Naive thymus-derived CD4-positive, alpha-beta T cell (primary cell): ENCODE results near the gene UTS2. TPM values are rescaled to one million over a fixed set of nuclear protein-coding genes. Genes with fewer than 3 reads are reported as not detected.

Source experiments
- ATAC-seq: fragments of 150-1000 bp; cut with Tn5 transposase; 2 replicates; pipeline ENCODE4 v1.10.0; 2021; ENCODE audit warnings: mild to moderate bottlenecking, moderate library complexity
- CTCF ChIA-PET: fragments of 350-600 bp; sonication (Branson Sonifier 250); formaldehyde crosslinking; loops from one replicate; lab custom pipeline; 2021; ENCODE audit warnings: antibody characterized with exemption; lab: Charles Lee
- POLR2A ChIA-PET: fragments of 350-600 bp; sonication (Branson Sonifier 250); formaldehyde crosslinking; loops from one replicate; lab custom pipeline; 2021; ENCODE audit warnings: antibody characterized with exemption, inconsistent platforms; lab: Charles Lee
- DNase-seq, 9 donors: peaks; one replicate each; pipeline versions ENCODE4 v3.0.0 to v3.0.0-alpha.2; 2020 to 2022; ENCODE audit warnings: mixed read lengths in 1 of 9
- H3K27ac ChIP-seq: one replicate; pipeline ENCODE4 v1.7.0; 2013; ENCODE audit warnings: mild to moderate bottlenecking, low read depth, low read length, moderate library complexity
- H3K27me3 ChIP-seq, 2 donors: one replicate each; pipeline ENCODE4 v1.7.0; 2013; ENCODE audit warnings: low read length in 2 of 2, mild to moderate bottlenecking in 2 of 2, moderate library complexity in 2 of 2; ENCODE audit not compliant: control insufficient read depth in 2 of 2, insufficient read depth in 2 of 2
- H3K36me3 ChIP-seq, 3 experiments: 1 replicate in 2 of 3; 2 replicates in 1 of 3; pipeline ENCODE4 v1.7.0; 2013; ENCODE audit warnings: low read length in 3 of 3, mild to moderate bottlenecking in 3 of 3, moderate library complexity in 1 of 3; ENCODE audit not compliant: insufficient read depth in 3 of 3, control insufficient read depth in 2 of 3
- H3K4me1 ChIP-seq, 2 donors: one replicate each; pipeline ENCODE4 v1.7.0; 2013; ENCODE audit warnings: low read length in 2 of 2, mild to moderate bottlenecking in 2 of 2, moderate library complexity in 1 of 2; ENCODE audit not compliant: control insufficient read depth in 2 of 2, insufficient read depth in 2 of 2
- H3K4me3 ChIP-seq: 2 replicates; pipeline ENCODE4 v1.7.0; 2013; ENCODE audit warnings: mild to moderate bottlenecking, low read length
- H3K9me3 ChIP-seq, 3 experiments: 1 replicate in 2 of 3; 2 replicates in 1 of 3; pipeline ENCODE4 v1.7.0; 2013; ENCODE audit warnings: low read length in 3 of 3; ENCODE audit not compliant: control insufficient read depth in 2 of 3
- H3K27ac Mint-ChIP-seq, 9 donors: one replicate each; pipeline ENCODE4 v1.8.0; 2020 to 2022; ENCODE audit warnings: mixed read lengths in 9 of 9, mild to moderate bottlenecking in 8 of 9, moderate library complexity in 5 of 9, inconsistent platforms in 2 of 9
- H3K27me3 Mint-ChIP-seq, 5 donors: one replicate each; pipeline ENCODE4 v1.8.0; 2021 to 2022; ENCODE audit warnings: mixed read lengths in 5 of 5, mild to moderate bottlenecking in 1 of 5
- H3K36me3 Mint-ChIP-seq, 5 donors: one replicate each; pipeline ENCODE4 v1.8.0; 2020 to 2022; ENCODE audit warnings: mixed read lengths in 5 of 5, mild to moderate bottlenecking in 3 of 5, inconsistent platforms in 1 of 5
- H3K4me1 Mint-ChIP-seq, 7 donors: one replicate each; pipeline ENCODE4 v1.8.0; 2020 to 2022; ENCODE audit warnings: mixed read lengths in 7 of 7, mild to moderate bottlenecking in 3 of 7, inconsistent platforms in 1 of 7
- H3K4me3 Mint-ChIP-seq, 10 donors: one replicate each; pipeline ENCODE4 v1.8.0; 2020 to 2022; ENCODE audit warnings: mild to moderate bottlenecking in 10 of 10, mixed read lengths in 10 of 10, moderate library complexity in 6 of 10, inconsistent platforms in 2 of 10
- H3K9me3 Mint-ChIP-seq, 11 donors: one replicate each; pipeline ENCODE4 v1.8.0; 2020 to 2022; ENCODE audit warnings: mixed read lengths in 11 of 11, mild to moderate bottlenecking in 4 of 11, inconsistent platforms in 1 of 11, moderate library complexity in 1 of 11
- intact Hi-C, 2 donors: fragments of 100-400 bp; cut with micrococcal nuclease; formaldehyde crosslinking; loops; one replicate each; pipeline ENCODE4 v1.15.1; 2023
- polyA plus RNA-seq, 2 donors: library from polyadenylated mRNA; unstranded; fragments of 300-500 nt; fragmentation: Illumina TruSeq; gene quantifications; one replicate each; pipeline ENCODE4 v1.2.3, GENCODE V29; 2021
- total RNA-seq, 6 experiments: library from RNA in 5 of 6; stranded (reverse) in 5 of 6; gene quantifications; 1 replicate in 5 of 6; 2 replicates in 1 of 6; pipeline ENCODE4 v1.2.3 and lab custom pipeline; 2021 to 2026

The UTS2 gene
- total and polyA plus RNA-seq, 7 experiments from 2014 or later, result 0.39 TPM; not detected in 6

DNA sequence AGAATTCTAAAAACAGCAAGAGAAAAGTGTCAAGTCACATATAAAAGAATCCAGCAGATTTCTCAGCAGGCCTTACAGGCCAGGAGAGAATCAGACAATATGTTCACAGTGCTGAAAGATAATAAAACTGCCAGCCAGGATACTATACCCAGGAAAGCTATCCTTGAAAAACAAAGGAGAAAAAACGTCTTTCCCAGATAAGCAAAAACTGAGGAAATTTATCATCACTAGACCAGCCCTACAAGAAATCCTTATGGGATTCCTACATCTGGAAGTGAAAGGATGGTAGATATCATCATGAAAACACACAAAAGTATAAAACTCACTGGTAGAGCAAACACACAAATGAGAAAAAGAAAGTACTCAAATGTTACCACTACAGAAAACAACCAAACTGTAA, 25.2 kb upstream of the UTS2 start:
- ATAC-seq (no peak), DNase-seq (no peak)
- Mint-ChIP-seq H3K27ac (no peak overlapping the region), H3K4me1 (peaks cover 0 to 5% (median 0%) of the 10 kb centered on the region in 7 donors), H3K9me3 (peaks cover 0 to 29% (median 12%) of the 10 kb centered on the region in 11 donors), H3K36me3 (peaks cover 0 to 5% (median 3%) of the 10 kb centered on the region in 5 donors), H3K27me3 (peaks cover 4 to 15% (median 8%) of the 10 kb centered on the region in 5 donors), H3K4me3 (no peak overlapping the region)
- Histone ChIP-seq H3K27me3 (no peaks in the 10 kb centered on the region), H3K27ac (no peak overlapping the region), H3K9me3 (no peaks in the 10 kb centered on the region), H3K36me3 (no peaks in the 10 kb centered on the region), H3K4me1 (no peaks in the 10 kb centered on the region), H3K4me3 (no peak overlapping the region)
- ChIA-PET CTCF (interaction anchor here (0.6 kb wide), 2 partner anchors 128 to 1020 kb away, joined by 3 to 8 read pairs; no protein-coding TSS in a partner anchor), POLR2A (no interaction called here)
- intact Hi-C loops, result no loop called here

DNA sequence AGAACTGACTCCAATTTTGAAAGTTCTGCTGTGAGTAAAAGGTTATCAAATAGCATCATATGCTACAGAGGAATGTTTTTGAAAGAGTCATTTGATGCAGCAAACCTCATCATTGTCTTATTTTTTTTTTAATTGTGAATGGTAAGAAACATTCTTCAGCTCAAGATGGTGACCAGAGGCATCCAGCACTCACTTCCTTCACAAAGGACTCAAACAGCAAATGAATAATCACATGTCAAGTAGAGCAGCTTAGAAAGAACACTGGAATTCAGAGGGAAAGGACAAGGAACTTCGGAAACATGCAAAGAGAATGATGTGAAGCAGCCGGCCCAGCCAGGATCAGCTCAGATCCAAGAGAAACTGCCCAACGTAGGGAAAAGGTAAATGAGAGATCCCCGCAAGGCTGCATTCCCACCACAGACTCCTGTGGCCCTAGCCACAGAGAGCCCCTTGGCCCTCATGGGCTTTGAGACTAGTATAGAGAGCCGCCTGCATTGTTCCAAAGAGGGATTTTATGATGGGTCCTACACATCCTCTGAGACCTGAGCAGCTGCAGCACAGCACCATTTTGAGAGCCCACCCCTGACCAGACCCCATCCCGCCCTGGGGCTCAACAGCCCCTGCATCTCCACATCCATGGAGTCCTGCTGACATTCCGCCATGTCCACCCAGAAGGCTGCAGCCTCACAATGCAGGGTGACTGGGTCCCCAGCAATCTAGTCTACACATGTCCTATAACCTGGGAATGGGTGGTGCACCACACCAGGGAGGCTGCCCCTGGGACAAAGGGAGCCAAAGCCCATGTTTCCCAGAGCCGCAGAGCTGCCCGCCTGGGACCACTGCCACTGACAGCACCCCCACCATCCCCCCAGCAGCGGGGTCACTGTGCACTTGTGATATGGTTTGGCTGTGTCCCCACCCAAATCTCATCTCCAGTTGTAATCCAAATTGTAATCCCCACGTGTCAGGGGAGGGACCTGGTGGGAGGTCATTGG, 21.2 kb upstream of the UTS2 start:
- peaks cover 4 to 15% (median 5%) of the 10 kb centered on the region in 5 donors for H3K27me3 Mint-ChIP-seq
- H3K27ac Mint-ChIP-seq, result no peak overlapping the region
- peaks cover 0 to 28% (median 13%) of the 10 kb centered on the region in 11 donors for H3K9me3 Mint-ChIP-seq
- peaks cover 0 to 5% (median 0%) of the 10 kb centered on the region in 7 donors for H3K4me1 Mint-ChIP-seq
- no peak overlapping the region for H3K4me3 Mint-ChIP-seq
- ChIA-PET POLR2A (no interaction called here), CTCF (no interaction called here)
- H3K9me3 ChIP-seq, result no peaks in the 10 kb centered on the region
- intact Hi-C loops, result no loop called here
- peaks cover 0 to 5% (median 3%) of the 10 kb centered on the region in 5 donors for H3K36me3 Mint-ChIP-seq
- H3K4me3 ChIP-seq, result no peak overlapping the region
- no peak overlapping the region for H3K27ac ChIP-seq
- DNase-seq (no peak), ATAC-seq (no peak)
- no peaks in the 10 kb centered on the region for H3K4me1 ChIP-seq
- no peaks in the 10 kb centered on the region for H3K27me3 ChIP-seq
- H3K36me3 ChIP-seq, result no peaks in the 10 kb centered on the region

DNA sequence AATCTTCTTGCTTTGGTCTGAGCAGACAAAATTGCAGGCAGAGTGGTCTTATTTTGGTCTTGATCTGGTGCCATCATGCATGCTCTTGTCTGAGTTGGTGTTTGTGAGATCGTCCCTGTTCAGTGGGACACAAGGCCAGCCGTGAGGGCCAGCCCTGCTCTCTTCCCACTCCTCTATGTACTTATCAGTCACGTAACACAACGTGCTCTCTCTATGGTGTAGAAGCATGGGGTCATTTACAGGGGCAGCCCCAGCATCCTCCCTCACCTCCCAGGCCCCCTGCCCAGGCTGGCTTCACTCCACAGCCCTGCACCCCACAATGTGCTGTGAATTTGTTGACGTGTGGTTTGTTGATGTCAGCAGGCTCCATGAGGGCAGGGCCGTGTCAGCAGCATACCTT, 18.3 kb upstream of the UTS2 start:
- DNase-seq, result no peak
- Histone ChIP-seq H3K36me3 (no peaks in the 10 kb centered on the region), H3K27me3 (no peaks in the 10 kb centered on the region), H3K9me3 (no peaks in the 10 kb centered on the region), H3K4me3 (no peak overlapping the region), H3K4me1 (no peaks in the 10 kb centered on the region), H3K27ac (no peak overlapping the region)
- peaks cover 0 to 3% (median 0%) of the 10 kb centered on the region in 7 donors for H3K4me1 Mint-ChIP-seq
- no peak for ATAC-seq
- ChIA-PET CTCF (no interaction called here), POLR2A (no interaction called here)
- H3K27me3 Mint-ChIP-seq, result peaks cover 0 to 4% (median 0%) of the 10 kb centered on the region in 5 donors
- H3K36me3 Mint-ChIP-seq, result no peaks in the 10 kb centered on the region
- intact Hi-C loops, result no loop called here
- H3K27ac Mint-ChIP-seq, result no peak overlapping the region
- H3K4me3 Mint-ChIP-seq, result no peak overlapping the region
- peaks cover 0 to 2% (median 0%) of the 10 kb centered on the region in 11 donors for H3K9me3 Mint-ChIP-seq

DNA sequence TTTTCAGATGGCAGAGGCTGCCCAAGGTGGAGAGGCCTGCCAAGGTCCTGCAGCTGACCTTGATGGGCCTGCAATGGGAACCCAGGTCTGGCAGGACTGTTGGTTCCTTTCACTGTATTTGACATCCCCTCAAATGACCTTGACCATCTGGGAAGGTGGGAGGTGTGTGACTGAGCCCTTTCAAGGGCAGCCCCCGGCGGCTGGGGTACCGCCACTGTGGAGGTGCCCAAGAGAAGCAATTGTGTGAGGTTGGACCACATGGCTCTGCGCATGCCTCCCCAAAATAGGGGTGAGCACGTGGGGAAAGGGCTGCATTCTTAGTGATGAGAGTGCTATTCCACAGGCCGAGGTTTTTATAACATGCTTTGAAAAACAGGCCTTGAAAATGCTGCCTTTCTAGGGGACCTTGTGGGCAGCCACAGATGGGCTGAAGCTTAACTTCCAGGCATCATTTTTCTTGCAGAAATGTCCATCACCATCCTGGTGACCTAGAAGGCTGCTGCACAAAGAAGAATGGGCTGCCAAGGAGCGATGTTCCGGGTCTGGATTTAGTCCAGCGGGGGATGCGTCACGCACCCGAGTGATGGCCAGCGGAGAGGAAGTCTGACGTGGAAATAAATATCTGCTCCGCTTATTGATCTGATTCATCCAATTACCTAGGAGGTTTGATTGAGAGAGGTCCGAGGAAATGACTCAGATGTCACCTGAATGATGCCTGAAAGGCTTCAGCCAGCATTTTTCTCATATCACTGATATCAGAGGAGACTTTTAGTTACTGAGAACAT, 16.5 kb upstream of the UTS2 start:
- peaks cover 0 to 2% (median 0%) of the 10 kb centered on the region in 11 donors for H3K9me3 Mint-ChIP-seq
- H3K4me3 Mint-ChIP-seq, result no peak overlapping the region
- CTCF ChIA-PET, result no interaction called here
- DNase-seq (no peak), ATAC-seq (no peak)
- POLR2A ChIA-PET, result no interaction called here
- H3K27ac Mint-ChIP-seq, result no peak overlapping the region
- H3K27me3 Mint-ChIP-seq, result peaks cover 0 to 3% (median 0%) of the 10 kb centered on the region in 5 donors
- Histone ChIP-seq H3K4me1 (no peaks in the 10 kb centered on the region), H3K27ac (no peak overlapping the region), H3K4me3 (no peak overlapping the region), H3K27me3 (no peaks in the 10 kb centered on the region), H3K36me3 (no peaks in the 10 kb centered on the region), H3K9me3 (no peaks in the 10 kb centered on the region)
- no peaks in the 10 kb centered on the region for H3K36me3 Mint-ChIP-seq
- H3K4me1 Mint-ChIP-seq, result peaks cover 0 to 3% (median 0%) of the 10 kb centered on the region in 7 donors
- intact Hi-C loops, result no loop called here

DNA sequence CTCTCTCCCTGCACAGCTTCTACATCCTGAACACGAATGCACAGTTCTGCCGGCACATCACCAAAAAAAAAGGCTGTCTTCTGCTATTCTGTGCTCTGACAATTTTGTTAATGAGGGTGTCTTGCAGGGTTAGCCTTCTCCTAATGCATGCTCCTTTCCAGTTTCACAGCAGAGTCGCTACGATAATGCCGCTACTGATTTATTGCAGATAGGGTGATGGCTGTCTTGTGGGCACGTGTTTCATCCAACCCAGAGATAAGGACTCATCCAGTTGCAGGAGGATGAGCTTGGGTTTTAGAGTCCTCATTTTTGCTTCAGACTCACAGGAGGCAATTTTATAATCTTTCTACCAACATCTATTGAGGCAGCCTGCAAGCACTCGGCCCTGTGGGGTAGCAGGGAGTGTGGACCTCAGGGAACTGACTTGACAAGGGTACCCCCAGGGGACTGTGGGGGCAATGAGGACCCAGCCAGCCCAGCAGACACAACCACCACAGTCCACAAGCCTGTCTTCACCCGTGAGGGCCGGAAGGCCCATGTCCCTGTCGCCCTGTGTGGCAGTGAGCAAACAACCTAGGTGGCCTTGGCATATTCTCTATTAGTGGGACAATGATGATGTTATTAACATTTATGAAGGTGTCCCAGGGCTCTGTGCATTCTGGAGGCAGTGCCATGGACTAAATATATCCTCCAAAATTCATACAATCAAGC, 15.4 kb upstream of the UTS2 start:
- Histone ChIP-seq H3K27ac (no peak overlapping the region), H3K27me3 (no peaks in the 10 kb centered on the region), H3K9me3 (no peaks in the 10 kb centered on the region), H3K4me3 (no peak overlapping the region), H3K36me3 (no peaks in the 10 kb centered on the region), H3K4me1 (no peaks in the 10 kb centered on the region)
- intact Hi-C loops, result no loop called here
- Mint-ChIP-seq H3K27ac (no peak overlapping the region), H3K4me3 (no peak overlapping the region), H3K4me1 (peaks cover 0 to 1% (median 0%) of the 10 kb centered on the region in 7 donors), H3K36me3 (no peaks in the 10 kb centered on the region), H3K27me3 (peaks cover 0 to 3% (median 0%) of the 10 kb centered on the region in 5 donors), H3K9me3 (peaks cover 0 to 2% (median 0%) of the 10 kb centered on the region in 11 donors)
- CTCF ChIA-PET, result no interaction called here
- no peak for DNase-seq
- no peak for ATAC-seq
- POLR2A ChIA-PET, result no interaction called here

DNA sequence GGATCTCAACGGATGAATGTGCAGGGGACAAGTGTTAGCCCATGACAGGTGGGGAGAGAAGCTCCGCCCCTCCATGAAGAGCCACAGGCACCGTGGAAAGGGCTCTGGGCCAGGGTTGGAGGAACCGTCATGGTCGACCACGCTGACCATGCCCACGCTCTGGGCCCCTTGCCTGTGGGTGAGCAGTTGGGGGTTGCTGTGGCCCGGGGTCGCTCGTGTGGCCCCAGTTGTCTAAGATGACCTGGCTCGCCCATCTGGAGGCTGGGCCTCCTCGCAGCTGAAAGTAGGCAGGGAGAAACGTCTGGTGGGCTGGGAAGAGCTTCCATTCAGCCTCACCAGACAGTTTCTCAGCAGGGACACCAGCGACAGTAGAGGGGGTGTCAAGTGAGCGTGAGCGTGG, 13.1 kb upstream of the UTS2 start:
- Mint-ChIP-seq H3K27ac (no peak overlapping the region), H3K9me3 (no peaks in the 10 kb centered on the region), H3K27me3 (peaks cover 0 to 3% (median 0%) of the 10 kb centered on the region in 5 donors), H3K4me3 (no peak overlapping the region), H3K4me1 (no peaks in the 10 kb centered on the region), H3K36me3 (no peaks in the 10 kb centered on the region)
- POLR2A ChIA-PET, result no interaction called here
- no peak for ATAC-seq
- H3K9me3 ChIP-seq, result no peaks in the 10 kb centered on the region
- CTCF ChIA-PET, result no interaction called here
- DNase-seq, result no peak
- H3K27ac ChIP-seq, result no peak overlapping the region
- intact Hi-C loops, result no loop called here
- no peaks in the 10 kb centered on the region for H3K4me1 ChIP-seq
- H3K27me3 ChIP-seq, result no peaks in the 10 kb centered on the region
- H3K36me3 ChIP-seq, result no peaks in the 10 kb centered on the region
- no peak overlapping the region for H3K4me3 ChIP-seq
